Muscle of arm (tissue), 12 donors: ENCODE results near the gene TENT5C. TPM values are rescaled to one million over a fixed set of nuclear protein-coding genes. Genes with fewer than 3 reads are reported as not detected.

Experiments
- DNase-seq: peaks from one replicate; pipeline ENCODE4 v3.0.0-alpha.2; 2013
- polyA plus RNA-seq, 12 donors: library from polyadenylated mRNA; unstranded; fragments of 120-200 nt; gene quantifications; one replicate each; pipeline ENCODE4 v1.2.1, GENCODE V29; 2013; ENCODE audit not compliant: insufficient read length in 12 of 12

The TENT5C gene
- polyA plus RNA-seq, 12 donors = 2.1 to 10.0 (median 3.2) TPM; not detected in 1

DNA sequence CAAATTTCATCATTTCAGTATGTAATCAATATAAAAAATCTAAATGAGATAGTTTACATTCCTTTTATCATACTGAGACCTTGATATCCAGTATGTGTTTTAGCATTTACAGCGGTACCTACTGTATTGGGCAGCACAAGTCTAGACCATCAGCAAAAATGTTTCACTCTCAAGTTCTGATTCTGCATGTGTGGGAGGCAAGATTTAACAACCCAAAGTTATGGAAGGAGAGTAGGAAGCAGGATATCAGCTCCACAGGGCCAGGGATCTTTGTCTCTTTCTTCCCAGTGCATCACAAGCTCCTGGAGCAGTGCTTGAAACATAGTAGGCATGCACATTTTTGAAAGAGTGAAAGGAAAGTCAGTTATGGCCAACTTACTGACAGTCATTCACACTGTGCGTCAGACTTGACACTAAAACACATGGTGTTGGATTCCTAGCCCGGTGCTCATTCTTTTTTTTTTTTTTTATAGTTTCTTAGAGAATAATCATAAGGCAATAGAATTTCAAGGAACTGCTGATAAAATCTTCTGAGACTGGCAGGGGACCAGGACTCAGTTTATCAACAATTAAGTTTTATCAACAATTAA is 6.1 kb downstream of the TENT5C start:
- DNase-seq = no peak

DNA sequence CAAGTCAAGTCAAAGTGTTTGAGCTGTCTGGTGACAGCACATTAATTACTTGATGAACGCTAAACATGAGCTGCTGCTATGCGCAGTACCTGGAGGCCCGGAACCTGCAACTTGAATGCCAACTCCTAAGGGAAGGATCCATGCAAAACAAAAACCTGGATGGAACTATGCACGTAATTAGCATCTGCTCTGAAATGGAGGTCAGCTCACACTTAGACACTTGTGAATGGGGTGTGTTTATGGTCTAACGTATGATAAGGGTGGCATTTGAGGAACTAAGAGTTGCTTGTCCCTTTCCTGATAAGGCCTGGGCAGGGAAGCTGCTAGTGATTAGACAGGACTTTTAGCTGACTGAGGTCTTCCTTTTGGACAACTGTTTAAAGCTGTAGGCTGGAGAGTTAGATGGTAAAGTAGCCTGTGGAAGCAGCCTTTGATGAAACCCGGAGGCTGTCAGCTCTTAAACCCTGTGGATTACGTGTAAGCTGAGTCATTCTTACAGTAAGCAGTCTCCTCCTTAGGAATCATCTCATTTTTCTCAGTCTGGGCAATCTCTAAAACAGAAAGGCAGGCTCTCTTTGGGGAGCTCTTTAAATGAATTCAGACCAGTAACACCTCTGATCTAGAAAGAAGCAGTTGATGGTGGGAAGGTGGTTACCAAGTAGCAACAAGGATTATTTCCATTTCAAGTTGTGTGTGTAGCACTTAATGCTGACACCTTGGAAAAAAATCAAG is 6.8 kb downstream of the TENT5C start:
- DNase-seq = no peak

GRCh38 chr1:117613249-117613968 is 7.6 kb downstream of the TENT5C start:
- DNase-seq = no peak

DNA sequence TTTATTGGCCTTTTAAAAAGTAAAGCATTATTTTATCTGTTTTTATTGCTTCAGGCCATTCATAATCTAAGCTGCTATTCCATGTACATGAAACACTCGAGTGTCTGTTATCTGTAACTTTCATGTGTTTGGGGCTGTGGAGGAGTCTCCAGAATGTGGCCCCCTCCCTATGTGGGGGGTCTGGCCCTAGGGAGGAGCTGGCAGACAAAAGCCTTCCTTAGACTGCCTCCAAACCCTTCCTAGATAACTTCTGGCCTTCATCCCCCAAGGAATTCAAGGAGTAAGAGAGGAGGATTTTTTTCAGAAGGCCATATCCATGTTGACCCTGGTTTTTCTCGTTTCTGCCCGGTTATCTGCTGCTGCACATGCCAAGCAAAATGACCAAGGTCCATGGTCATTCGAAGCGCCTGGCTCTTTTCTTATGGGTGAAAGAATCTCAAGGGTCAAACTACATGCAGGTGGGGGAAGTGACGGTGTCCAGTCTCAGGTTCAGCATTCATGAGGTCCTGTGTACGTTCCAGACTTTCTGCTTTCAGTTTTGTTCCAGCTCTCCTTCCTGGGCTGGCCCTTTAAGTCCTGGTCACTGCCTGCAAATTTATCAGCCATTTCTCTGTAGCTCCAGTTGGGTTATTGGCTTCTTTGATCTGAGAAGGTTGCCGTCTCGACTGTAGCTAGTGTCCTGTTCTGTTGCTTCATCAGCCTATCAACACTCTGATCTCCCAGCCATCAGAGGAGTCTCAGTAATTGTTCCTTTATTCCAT is 8.3 kb downstream of the TENT5C start:
- DNase-seq = no peak

- no peak for DNase-seq
These were observed 9.6 kb downstream of the TENT5C start for GRCh38 chr1:117615474-117615873.

GRCh38 chr1:117616356-117616755 is 10.5 kb downstream of the TENT5C start:
- DNase-seq = no peak

DNA sequence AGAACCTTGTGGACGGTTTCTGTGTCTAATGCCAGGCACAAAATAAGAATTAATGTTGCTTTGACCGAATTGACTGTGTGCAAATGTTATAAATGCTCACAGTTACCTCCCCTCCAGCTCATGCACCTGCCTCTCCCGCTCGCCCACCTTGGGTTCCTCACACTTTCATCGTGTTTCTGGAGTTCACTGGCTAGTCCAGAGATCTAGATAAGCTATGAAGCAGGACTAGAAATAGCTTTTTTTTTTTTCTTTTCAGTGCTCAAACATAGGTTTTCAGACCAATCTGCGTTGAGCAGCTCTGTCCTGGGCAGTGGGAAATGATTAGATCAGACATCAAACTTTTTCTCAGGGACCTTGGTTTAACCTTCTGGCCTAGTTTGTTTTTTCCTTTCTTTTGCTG is 11.1 kb downstream of the TENT5C start:
- DNase-seq = no peak

GRCh38 chr1:117618450-117619122 is 12.7 kb downstream of the TENT5C start:
- DNase-seq = no peak

- no peak for DNase-seq
These were observed 14.6 kb downstream of the TENT5C start for GRCh38 chr1:117620440-117620839.

GRCh38 chr1:117621316-117621715 is 15.5 kb downstream of the TENT5C start:
- DNase-seq = no peak

GRCh38 chr1:117622726-117623125 is 16.9 kb downstream of the TENT5C start:
- no peak for DNase-seq

DNA sequence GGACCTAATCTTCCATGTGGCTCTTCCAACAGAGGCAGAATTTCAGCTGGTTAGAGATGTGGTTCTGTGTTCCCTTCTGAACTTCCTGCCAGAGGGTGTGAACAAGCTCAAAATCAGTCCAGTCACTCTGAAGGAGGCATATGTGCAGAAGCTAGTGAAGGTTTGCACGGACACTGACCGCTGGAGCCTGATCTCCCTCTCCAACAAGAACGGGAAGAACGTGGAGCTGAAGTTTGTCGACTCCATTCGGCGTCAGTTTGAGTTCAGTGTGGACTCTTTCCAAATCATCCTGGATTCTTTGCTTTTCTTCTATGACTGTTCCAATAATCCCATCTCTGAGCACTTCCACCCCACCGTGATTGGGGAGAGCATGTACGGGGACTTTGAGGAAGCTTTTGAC is 17.3 kb downstream of the TENT5C start:
- no peak for DNase-seq

GRCh38 chr1:117623698-117624097 is 17.9 kb downstream of the TENT5C start:
- DNase-seq = no peak

GRCh38 chr1:117627546-117628130 is 21.8 kb downstream of the TENT5C start:
- DNase-seq = no peak

DNA sequence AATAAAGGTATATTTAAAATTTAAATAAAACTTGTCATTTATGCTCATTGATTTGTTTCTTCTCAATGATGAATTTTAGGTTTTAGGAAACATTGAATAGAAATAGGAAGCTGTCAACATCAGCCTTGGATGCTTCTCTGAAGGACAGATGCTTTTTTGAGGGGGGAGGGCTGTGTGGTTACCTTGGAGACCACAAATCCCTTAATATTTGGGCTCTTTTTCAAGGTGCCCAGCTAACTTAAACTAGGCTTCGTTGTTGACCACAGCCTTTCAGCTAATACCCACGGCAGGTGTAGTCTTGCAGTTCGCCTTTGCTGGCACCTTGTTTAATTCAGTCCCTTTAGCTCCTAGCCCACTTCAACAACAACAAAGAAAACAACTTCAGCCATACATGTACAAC is 22.5 kb downstream of the TENT5C start:
- no peak for DNase-seq

GRCh38 chr1:117629625-117630422 is 24.0 kb downstream of the TENT5C start:
- DNase-seq = no peak

DNA sequence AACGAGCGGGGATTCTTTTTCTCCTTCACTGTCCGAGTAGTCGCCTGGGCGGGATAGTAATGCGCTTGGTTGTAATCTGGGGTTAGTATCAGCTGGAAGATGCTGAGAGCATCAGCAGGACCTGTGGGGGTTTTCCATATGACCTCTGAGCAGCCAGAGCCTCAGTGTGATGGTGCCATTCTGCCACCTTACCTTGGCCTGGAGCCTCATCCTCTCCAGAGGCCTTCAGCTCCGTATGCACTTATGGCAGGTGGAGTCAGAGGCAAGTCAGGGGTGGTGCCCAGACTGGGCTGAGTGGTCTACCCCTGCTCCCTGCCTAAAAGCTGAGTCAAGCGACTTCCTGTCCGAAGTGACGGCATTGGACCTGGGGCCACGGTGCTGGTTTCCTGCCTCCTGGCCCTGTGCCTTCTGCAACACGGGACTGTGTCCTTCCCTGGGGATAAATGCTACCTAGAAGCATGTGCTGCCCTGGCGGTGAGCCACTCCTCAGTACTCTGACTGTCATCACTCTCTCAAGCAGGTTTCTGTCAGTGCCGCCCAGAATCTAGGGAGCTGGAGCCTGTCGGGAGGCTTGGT is 24.7 kb downstream of the TENT5C start:
- DNase-seq = no peak

DNA sequence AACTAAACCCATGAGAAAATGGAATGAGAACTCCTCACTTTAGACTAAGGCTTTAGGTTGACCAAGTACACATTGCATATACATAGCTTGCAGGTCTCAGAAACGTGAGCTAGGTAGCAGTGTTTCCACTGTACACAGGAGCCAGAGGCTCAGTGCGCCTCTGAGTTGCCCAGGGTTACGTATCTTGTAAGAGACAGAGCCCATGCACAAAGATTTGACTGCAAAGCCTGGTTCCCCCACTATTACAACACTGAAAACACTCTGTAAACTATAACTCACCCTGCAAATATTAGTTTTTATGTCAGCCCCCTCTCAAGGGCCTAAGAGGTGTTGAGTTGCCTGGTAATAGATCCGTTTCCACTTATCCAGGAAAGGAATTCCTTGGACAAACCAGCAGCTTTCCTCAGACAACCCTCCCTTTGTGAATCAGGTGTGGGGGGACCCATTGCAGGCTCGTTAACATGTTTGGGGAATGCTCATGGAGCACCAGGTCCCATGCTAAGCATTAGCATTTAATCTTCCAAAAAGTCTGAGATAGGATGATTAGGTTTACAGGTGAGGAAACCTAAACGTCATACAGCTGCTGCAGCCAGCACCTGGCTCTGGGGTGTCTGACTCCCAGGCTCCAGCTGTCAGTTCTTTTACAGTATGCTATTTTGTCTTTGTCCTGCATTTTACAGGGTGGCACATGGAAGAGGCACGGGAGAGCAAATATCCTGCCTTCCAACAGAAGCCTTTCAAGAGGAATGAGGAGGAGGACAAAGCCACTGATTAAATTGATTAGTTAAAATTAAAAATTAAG is 25.7 kb downstream of the TENT5C start:
- DNase-seq = no peak
